HG03342 (cell line): Measurements from ENCODE around the gene FAM241A.
A peak's percentile ranks its signal among the peaks of the same experiment; 100 is the strongest.
"Not testable (repeated sequence)": the region's sequence is repeated elsewhere in the genome, so short reads cannot be mapped to it uniquely, and the experiment has no call there.

Source experiments
- ATAC-seq: cut with Tn5 transposase; IDR thresholded peaks from one replicate; pipeline ENCODE4 v1.9.1; 2021; ENCODE audit warnings: mild to moderate bottlenecking, moderate library complexity; ENCODE audit not compliant: unreplicated experiment

The FAM241A gene

GRCh38 chr4:112136551-112136950 lies 8.7 kb upstream of the FAM241A start:
- no peak for ATAC-seq

- ATAC-seq = no peak
Observed at GRCh38 chr4:112138538-112138937, 6.7 kb upstream of the FAM241A start.

- ATAC-seq = no peak
Observed at GRCh38 chr4:112140536-112140935, 4.7 kb upstream of the FAM241A start.

- no peak for ATAC-seq
Observed at GRCh38 chr4:112141366-112142138, 3.7 kb upstream of the FAM241A start.

GRCh38 chr4:112142182-112142581 lies 3.1 kb upstream of the FAM241A start:
- ATAC-seq = no peak

GRCh38 chr4:112143781-112144180 lies 1.5 kb upstream of the FAM241A start:
- no peak for ATAC-seq

- no peak for ATAC-seq
Observed at GRCh38 chr4:112144546-112145325, 518 bp upstream of the FAM241A start.

- peak; percentile 49 for ATAC-seq
Observed at GRCh38 chr4:112145790-112146501, 692 bp downstream of the FAM241A start.

GRCh38 chr4:112146502-112146813 lies 1.2 kb downstream of the FAM241A start:
- ATAC-seq = no peak

- no peak for ATAC-seq
Observed at GRCh38 chr4:112147697-112148096, 2.4 kb downstream of the FAM241A start.

GRCh38 chr4:112150920-112151319 lies 5.7 kb downstream of the FAM241A start:
- ATAC-seq = no peak

- no peak for ATAC-seq
Observed at GRCh38 chr4:112152521-112152920, 7.3 kb downstream of the FAM241A start.

GRCh38 chr4:112153211-112153791 lies 8.0 kb downstream of the FAM241A start:
- no peak for ATAC-seq

GRCh38 chr4:112156112-112156511 lies 10.9 kb downstream of the FAM241A start:
- ATAC-seq = no peak

GRCh38 chr4:112156553-112156952 lies 11.3 kb downstream of the FAM241A start:
- no peak for ATAC-seq

GRCh38 chr4:112163706-112164105 lies 18.5 kb downstream of the FAM241A start:
- ATAC-seq = not testable (repeated sequence)

- ATAC-seq = no peak
Observed at GRCh38 chr4:112167794-112168193, 22.5 kb downstream of the FAM241A start.

- no peak for ATAC-seq
Observed at GRCh38 chr4:112168719-112169500, 23.7 kb downstream of the FAM241A start.

GRCh38 chr4:112170451-112170993 lies 25.3 kb downstream of the FAM241A start:
- ATAC-seq = no peak

- not testable (repeated sequence) for ATAC-seq
Observed at GRCh38 chr4:112171051-112171763, 26.0 kb downstream of the FAM241A start.
